GM19397 (cell line): ENCODE measurements around the gene OR5K4.
"Not testable (repeated sequence)": the region's sequence is repeated elsewhere in the genome, so short reads cannot be mapped to it uniquely, and the experiment has no call there.

ENCODE experiments used
- ATAC-seq: cut with Tn5 transposase; IDR thresholded peaks from one replicate; pipeline ENCODE4 v1.9.1; 2021; ENCODE audit warnings: mild to moderate bottlenecking, moderate library complexity; ENCODE audit not compliant: unreplicated experiment

The OR5K4 gene

GRCh38 chr3:98367464-98368246 is 14.0 kb downstream of the OR5K4 start:
- ATAC-seq = no peak

GRCh38 chr3:98371186-98371585 is 17.5 kb downstream of the OR5K4 start:
- no peak for ATAC-seq

- no peak for ATAC-seq
Measured at GRCh38 chr3:98371853-98372252, 18.2 kb downstream of the OR5K4 start.

- no peak for ATAC-seq
Measured at GRCh38 chr3:98372445-98372844, 18.8 kb downstream of the OR5K4 start.

GRCh38 chr3:98376631-98377030 is 23.0 kb downstream of the OR5K4 start:
- no peak for ATAC-seq

- ATAC-seq = no peak
Measured at GRCh38 chr3:98388147-98388546, 34.5 kb downstream of the OR5K4 start.

GRCh38 chr3:98390366-98390765 is 36.7 kb downstream of the OR5K4 start, which contains the start of gene OR5K3:
TSS of gene OR5K3 (plus strand) at chr3:98390666. CDS start at chr3:98390666, 0 bp downstream.
- no peak for ATAC-seq

GRCh38 chr3:98395101-98395500 is 41.4 kb downstream of the OR5K4 start:
- no peak for ATAC-seq

GRCh38 chr3:98396482-98396881 is 42.8 kb downstream of the OR5K4 start:
- not testable (repeated sequence) for ATAC-seq

DNA sequence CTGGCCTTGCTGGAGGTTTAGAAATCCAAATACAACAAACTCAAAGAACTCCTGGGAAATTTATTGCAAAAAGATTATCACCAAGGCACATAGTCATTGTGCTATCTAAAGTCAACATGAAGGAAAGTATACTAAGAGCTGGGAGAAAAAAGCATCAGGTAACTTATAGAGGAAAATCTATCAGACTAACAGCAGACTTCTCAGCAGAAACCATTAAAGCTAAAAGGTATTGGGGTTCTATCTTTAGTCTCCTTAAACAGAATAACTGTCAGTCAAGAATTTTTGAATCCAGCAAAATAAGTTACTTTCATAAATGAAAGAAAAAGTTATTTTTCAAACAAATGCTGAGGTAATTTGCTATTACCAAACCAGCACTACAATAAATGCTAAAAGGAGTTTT is 44.9 kb downstream of the OR5K4 start:
- no peak for ATAC-seq

- ATAC-seq = no peak
Measured at GRCh38 chr3:98402507-98402906, 48.9 kb downstream of the OR5K4 start.

- ATAC-seq = no peak
Measured at GRCh38 chr3:98404010-98404409, 50.4 kb downstream of the OR5K4 start.
